ENCODE results near the gene STK36.

STK36 gene

DNA sequence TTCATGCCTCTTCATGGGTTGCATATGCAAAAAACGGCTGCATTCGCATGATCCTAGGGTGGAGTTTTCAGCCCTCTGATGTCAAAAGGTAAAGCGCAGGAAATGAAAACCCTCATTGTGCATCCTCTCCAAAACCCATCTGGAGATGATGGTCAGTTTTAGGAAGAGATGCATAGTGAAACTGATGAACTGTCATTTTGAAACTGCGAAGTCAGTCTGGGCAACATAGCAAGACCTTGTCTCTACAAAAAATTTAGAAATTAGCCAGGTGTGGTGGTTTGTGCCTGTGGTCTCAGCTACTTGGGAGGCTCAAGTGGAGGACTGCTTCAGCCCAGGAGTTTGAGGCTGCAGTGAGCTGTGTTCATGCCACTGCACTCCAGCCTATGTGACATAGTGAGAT, 36.2 kb downstream of the STK36 start:
- TF ChIP-seq, protein P1, sequence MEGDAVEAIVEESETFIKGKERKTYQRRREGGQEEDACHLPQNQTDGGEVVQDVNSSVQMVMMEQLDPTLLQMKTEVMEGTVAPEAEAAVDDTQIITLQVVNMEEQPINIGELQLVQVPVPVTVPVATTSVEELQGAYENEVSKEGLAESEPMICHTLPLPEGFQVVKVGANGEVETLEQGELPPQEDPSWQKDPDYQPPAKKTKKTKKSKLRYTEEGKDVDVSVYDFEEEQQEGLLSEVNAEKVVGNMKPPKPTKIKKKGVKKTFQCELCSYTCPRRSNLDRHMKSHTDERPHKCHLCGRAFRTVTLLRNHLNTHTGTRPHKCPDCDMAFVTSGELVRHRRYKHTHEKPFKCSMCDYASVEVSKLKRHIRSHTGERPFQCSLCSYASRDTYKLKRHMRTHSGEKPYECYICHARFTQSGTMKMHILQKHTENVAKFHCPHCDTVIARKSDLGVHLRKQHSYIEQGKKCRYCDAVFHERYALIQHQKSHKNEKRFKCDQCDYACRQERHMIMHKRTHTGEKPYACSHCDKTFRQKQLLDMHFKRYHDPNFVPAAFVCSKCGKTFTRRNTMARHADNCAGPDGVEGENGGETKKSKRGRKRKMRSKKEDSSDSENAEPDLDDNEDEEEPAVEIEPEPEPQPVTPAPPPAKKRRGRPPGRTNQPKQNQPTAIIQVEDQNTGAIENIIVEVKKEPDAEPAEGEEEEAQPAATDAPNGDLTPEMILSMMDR (IDR thresholded peaks at IDR 0.05; ENCODE audit: insufficient read depth, missing control alignments): no peak
- no peak for FAIRE-seq
- DNase-seq (ENCODE audit: insufficient read length, low spot score): no peak

DNA sequence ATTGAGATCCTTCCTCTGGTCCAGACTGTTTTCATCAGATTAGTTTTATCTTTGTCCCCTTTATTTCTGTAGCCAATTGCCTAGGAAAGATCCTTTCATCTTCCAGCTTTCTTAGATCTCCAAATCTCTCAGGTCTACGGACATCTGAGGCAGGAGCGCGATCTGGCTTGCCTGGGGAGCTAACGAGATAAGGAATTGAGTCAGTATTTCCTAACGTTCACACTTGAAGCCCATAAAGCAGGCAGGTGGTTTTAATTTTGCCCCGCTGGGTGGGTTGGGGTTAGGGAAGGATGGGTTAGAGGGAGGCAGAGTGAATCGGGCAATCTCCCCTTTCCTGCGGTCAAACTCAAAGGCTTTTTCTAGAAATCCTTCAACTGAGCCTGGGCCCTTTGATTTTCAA, 38.0 kb downstream of the STK36 start:
- no peak for FAIRE-seq
- TF ChIP-seq, protein P1 (IDR thresholded peaks at IDR 0.05; ENCODE audit: insufficient read depth, missing control alignments): no peak
- DNase-seq (ENCODE audit: insufficient read length, low spot score): no peak

DNA sequence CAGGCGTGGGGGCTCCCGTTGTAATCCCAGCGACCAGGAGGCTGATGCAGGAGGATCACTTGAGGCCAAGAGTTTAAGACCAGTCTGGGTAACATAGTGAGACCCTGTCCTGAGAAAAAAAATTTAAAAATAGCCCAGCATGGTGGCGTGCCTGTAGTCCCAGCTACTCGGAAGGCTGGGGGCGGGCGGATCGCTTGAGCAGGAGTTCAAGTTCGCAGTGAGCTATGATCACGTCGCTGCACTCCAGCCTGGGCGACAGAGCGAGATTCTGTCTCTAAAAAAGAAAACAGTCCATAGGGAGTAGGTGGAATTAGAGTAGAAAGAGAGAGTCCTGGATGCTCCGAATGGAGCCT, 38.4 kb downstream of the STK36 start:
- TF ChIP-seq, protein P1 (IDR thresholded peaks at IDR 0.05; ENCODE audit: insufficient read depth, missing control alignments): no peak
- no peak for DNase-seq (ENCODE audit: insufficient read length, low spot score)
- no peak for FAIRE-seq

DNA sequence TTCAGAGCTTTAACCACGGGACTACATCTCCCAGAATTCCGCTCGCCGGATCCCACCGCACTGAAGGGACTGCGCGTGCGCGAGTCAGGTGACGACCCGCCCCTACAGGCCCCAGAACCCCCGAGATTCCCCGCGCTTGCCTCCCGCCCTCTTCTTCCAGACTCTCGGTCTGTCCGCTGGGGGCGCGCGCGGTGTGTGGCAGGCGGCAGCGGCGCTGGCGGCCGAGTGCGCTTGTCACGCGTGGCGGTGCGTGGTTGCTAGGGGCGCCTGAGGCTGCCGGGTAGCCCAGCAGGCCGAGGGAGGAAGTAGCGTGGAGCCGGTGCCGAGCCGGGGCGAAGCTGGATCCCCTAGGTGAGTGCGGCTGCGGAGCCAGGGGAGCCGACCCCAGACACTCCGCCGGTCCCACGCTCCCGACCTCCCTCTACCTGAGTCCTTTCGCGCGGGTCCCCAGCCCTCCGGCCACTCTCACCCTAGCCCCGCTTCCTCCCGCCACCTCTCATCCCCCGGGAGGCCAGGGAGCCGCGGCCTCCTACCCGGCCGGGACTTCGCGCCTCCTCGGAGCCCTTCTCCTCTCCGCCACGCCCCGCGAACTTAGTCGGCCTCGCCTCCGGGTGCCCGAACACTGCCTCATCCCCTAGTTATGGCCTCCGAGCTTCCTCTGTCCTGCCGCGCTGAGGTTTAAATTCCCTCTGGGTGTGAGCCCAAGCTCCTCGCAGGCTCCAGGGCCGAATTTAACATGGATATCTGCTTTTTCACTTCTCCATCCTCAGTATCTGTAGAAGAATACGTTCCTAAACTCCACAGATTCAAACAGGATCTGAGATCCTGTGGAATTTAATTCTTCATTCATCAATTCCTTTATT, 39.0 kb downstream of the STK36 start, which contains the start of gene TTLL4:
TSS of gene TTLL4 (plus strand) at position 149 of the 863 bp plus-strand sequence. CDS start 26,842 bp downstream, outside the sequence.
- TF ChIP-seq, protein P1 (IDR thresholded peaks at IDR 0.05; ENCODE audit: insufficient read depth, missing control alignments): peak; percentile 74
- peak; percentile 97 for DNase-seq (ENCODE audit: insufficient read length, low spot score)
- no peak for FAIRE-seq

DNA sequence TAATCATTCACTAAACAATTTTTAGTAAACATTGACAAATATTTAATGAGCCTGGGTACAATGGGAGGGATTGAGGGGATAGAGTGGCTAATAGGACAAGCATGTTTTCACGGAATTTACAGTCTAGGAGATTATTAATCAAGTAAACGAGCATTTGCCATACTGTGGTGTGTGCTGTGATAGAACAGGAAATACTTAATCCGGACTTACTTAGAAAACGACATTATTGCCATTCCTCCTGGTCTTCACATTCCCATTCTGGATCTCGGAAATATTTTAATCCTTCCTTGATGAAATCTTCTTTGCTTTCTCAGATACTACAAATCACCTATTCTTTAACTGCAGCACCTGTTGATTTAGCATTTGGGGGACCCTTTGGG, 39.7 kb downstream of the STK36 start:
- DNase-seq (ENCODE audit: insufficient read length, low spot score) (no peak), FAIRE-seq (no peak)
- TF ChIP-seq, protein P1 (IDR thresholded peaks at IDR 0.05; ENCODE audit: insufficient read depth, missing control alignments): no peak

DNA sequence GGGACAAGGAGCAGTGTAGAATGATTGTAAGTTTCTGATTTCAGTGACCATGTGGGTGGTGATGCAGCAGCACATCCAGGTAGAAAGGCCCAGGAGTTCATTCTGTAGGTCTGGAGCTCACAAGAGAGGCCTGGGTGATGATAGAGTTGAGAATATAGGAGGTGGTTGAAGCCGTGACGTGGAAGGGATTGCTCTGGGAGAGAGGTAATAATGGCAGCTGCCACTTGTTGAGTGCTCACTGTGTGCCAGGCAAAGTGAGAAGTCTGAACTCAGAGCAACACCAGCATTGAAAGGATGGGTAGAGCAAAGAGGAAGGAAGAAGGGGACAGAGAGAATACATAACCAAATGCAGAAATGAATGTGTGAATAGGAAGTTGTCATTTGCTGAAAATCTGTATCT, 42.0 kb downstream of the STK36 start:
- DNase-seq (ENCODE audit: insufficient read length, low spot score) (no peak), FAIRE-seq (no peak)
- TF ChIP-seq, protein P1 (IDR thresholded peaks at IDR 0.05; ENCODE audit: insufficient read depth, missing control alignments): no peak

DNA sequence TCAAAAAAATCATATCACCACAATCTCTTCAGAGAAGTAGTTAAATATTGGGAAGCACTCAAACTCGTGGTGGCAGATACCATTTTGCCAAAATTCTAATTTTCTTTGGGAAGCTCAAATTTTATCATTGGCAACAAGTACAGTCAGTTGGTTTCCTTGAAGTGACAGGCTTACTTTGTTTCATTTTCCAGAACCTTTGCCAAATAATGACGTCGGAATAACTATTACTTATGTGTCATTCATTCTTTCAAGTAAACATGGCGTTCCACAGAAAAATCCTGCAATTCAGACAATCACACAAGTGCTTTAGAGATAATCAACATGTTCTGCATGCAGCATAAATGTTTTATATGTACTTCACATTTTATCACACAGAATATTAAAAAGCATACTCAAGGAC, 44.2 kb downstream of the STK36 start:
- TF ChIP-seq, protein P1 (IDR thresholded peaks at IDR 0.05; ENCODE audit: insufficient read depth, missing control alignments): no peak
- FAIRE-seq: no peak
- DNase-seq (ENCODE audit: insufficient read length, low spot score): no peak

All from D721Med (cell line).